Activated CD4-positive, alpha-beta T cell treated with anti-CD3 and anti-CD28 coated beads for 24 hours (primary cell): Measurements from ENCODE around the gene RGS3.
"Not testable (repeated sequence)": the region's sequence is repeated elsewhere in the genome, so short reads cannot be mapped to it uniquely, and the experiment has no call there.

Source experiments
- DNase-seq, 2 donors: peaks; one replicate each; pipeline ENCODE4 v3.0.0-alpha.2; 2020; ENCODE audit warnings: low read depth in 2 of 2

Gene RGS3

GRCh38 chr9:113634596-113635515, 171.3 kb downstream of the RGS3 start:
- DNase-seq = no peak

GRCh38 chr9:113635586-113635985, 172.1 kb downstream of the RGS3 start:
- no peak for DNase-seq

DNA sequence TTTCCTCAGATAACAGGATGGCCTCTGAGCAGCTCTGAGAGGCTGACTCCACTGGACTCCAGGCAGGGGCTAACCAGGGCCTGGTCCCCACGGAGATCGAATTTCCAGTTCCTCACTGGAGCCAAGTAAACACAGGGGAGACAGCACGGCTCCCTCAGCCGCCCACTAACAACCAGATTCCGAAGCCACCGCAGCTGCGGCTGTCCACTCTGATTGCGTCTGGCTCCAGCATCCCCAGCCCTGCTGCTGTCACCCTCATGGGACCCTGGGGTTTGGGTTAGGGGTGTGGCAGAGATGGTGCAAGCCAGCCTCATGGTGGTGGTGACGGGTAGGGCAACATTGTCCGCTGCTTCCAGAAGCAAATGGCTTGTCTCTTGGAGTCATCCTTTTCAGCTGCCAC, 172.6 kb downstream of the RGS3 start:
- no peak for DNase-seq

DNA sequence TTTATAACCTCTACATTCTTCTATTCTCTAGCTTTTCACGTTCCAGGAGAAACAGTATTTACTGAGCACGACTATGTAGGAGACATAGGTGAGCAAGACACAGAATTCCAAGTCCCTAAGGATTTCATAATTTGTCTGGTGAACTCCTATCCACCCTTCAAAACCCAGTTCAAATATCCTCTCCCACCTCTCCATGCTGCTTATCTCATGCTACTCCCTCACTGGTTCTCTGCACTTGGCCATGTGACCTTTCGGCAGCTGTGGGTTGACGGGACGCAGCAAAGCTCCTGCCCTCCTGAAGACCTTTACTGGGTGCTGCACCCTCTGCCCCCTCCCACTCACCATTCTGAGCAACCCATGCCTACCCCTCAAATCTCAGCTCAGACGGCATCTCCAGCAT, 173.2 kb downstream of the RGS3 start:
- no peak for DNase-seq

- no peak for DNase-seq
Measured at GRCh38 chr9:113638490-113638889, 175.0 kb downstream of the RGS3 start.

DNA sequence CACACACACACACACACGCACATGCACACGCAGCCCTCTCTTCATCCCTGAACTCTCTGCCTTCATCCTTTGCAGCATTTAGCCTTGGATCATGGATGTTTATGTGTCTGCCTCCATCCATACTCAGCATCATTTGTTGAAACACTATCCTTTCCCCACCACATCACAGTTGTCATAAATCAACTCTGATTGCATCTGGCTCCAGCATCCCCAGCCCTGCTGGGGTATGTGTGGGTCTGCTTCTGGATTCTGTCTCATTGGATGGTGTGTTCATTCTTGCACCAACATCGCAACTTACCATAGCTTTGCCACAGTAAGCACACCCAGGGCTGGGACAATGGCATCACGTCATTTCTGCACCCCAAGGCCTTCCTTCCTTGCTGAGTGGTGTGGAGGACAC, 175.4 kb downstream of the RGS3 start:
- DNase-seq = no peak

DNA sequence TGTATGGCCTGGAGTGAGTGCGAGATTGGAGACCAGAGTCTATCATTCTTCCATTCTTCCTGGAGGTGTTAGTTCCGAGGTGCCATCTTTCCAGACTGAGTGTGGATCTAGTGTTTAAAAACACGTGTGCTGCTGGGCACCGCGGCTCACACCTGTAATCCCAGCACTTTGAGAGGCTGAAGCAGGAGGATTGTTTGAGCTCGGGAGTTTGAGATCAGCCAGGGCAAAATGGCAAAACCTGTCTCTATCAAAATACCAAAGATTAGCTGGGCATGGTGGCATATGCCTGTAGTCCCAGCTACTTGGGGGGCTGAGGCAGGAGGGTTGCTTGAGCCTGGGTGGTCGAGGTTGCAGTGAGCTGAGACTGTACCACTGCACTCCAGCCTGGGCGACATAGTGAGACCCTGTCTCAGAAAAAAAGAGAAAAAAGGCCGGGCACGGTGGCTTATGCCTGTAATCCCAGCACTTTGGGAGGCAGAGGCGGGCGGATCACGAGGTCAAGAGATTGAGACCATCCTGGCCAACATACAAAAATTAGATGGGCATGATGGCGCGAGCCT, 176.0 kb downstream of the RGS3 start:
- DNase-seq = not testable (repeated sequence)

DNA sequence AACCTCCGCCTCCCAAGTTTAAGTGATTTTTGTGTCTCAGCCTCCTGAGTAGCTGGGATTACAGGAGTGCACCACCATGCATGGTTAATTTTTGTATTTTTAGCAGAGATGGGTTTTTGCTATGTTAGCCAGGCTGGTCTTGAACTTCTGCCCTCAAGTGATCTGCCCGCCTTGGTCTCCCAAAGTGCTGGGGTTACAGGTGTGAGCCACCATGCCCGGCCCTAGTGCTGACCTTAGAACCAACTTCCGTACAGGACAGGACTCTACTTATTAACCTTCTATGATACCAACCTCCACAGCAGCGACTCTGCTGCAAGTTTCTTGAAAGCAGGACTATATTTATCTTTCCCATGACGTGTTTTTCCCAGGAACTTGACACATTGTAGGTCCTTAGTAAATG, 176.9 kb downstream of the RGS3 start:
- DNase-seq = no peak

DNA sequence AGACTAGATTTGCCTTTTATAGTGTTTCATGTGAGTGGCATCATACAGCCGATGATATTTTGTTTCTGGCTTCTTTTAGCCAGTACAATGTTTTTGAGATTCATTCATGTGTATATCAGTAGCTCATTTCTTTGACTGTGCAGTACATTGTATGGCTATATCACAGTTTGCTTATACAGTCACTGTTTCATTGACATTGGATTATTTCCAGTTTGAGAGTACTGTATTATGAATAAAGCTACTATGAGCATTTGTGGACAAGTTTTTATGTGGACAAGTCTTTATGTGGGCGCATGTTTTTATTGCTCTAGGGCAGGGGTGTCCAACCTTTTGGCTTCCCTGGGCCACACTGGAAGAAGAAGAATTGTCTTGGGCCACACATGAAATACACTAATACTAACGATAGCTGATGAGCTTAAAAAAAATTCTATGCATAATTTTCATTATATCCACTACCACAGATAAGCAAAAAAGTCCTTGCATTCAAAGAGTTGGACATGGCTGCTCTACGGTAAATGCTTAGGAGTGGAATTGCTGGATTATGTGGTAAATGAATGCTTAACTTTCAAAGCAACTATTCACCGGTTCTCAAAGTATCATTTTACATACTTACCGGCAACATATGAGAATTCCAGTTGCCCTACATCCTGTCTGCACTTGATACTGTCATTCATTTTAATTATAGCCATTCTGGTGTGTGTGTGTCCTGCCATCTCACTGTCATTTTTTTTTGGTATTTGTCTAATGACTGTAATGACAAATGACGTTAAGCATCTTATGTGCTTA, 177.8 kb downstream of the RGS3 start:
- DNase-seq = no peak

- no peak for DNase-seq
Measured at GRCh38 chr9:113644321-113644720, 180.8 kb downstream of the RGS3 start.

GRCh38 chr9:113645227-113645977, 181.9 kb downstream of the RGS3 start:
- no peak for DNase-seq

- no peak for DNase-seq
Measured at GRCh38 chr9:113645978-113646253, 182.4 kb downstream of the RGS3 start.

DNA sequence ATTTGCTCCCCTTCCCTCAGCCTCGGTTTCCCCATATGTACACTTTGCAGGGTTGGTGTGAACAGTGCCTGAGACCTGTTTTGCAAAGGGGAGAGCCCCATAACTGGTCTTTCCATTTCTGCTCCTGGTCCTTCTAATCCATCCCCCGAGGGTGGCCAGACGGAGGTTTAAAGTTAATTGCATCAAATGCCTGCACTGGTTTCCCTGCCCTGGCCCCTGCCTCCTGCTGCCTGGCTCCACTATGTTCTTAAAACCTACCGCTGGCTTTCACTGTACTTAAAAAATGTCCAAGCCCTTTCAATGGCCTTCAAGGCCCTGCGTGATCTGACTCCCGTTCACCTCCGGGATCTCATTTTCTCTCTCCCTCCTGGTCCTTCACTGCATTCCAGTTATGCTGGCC, 183.0 kb downstream of the RGS3 start:
- DNase-seq = no peak
